Embryonic facial prominence (tissue), 1 donor: ENCODE data around the gene RETREG1.
"Not testable (repeated sequence)": the region's sequence is repeated elsewhere in the genome, so short reads cannot be mapped to it uniquely, and the experiment has no call there.

Source experiments
- DNase-seq: peaks from one replicate; pipeline ENCODE4 v3.0.0-alpha.2; 2016; ENCODE audit errors: extremely low spot score

Gene RETREG1

GRCh38 chr5:16454686-16455085 is 162.1 kb downstream of the RETREG1 start:
- DNase-seq, result no peak

GRCh38 chr5:16453609-16454008 is 163.2 kb downstream of the RETREG1 start:
- no peak for DNase-seq

- DNase-seq, result no peak
These were observed 166.6 kb downstream of the RETREG1 start for GRCh38 chr5:16450163-16450562.

GRCh38 chr5:16446993-16447392 is 169.8 kb downstream of the RETREG1 start:
- DNase-seq, result no peak

GRCh38 chr5:16437977-16438376 is 178.8 kb downstream of the RETREG1 start:
- DNase-seq, result no peak

- not testable (repeated sequence) for DNase-seq
These were observed 180.6 kb downstream of the RETREG1 start for GRCh38 chr5:16436065-16436682.

- DNase-seq, result no peak
These were observed 185.3 kb downstream of the RETREG1 start for GRCh38 chr5:16431490-16431889.

- no peak for DNase-seq
These were observed 186.3 kb downstream of the RETREG1 start for GRCh38 chr5:16430349-16431089.

GRCh38 chr5:16428359-16428758 is 188.4 kb downstream of the RETREG1 start:
- DNase-seq, result no peak

GRCh38 chr5:16427587-16427986 is 189.2 kb downstream of the RETREG1 start:
- DNase-seq, result no peak
